ENCODE data around the gene SAMD8.
A peak's percentile ranks its signal among the peaks of the same experiment; 100 is the strongest.
"Not testable (repeated sequence)": the region's sequence is repeated elsewhere in the genome, so short reads cannot be mapped to it uniquely, and the experiment has no call there.

The SAMD8 gene

GRCh38 chr10:75127471-75127870 lies 16.0 kb downstream of the SAMD8 start:
- no peak overlapping the region for H3K4me3 ChIP-seq (ENCODE audit: low read length)
- DNase-seq (ENCODE audit: low read depth, low spot score), result no peak

DNA sequence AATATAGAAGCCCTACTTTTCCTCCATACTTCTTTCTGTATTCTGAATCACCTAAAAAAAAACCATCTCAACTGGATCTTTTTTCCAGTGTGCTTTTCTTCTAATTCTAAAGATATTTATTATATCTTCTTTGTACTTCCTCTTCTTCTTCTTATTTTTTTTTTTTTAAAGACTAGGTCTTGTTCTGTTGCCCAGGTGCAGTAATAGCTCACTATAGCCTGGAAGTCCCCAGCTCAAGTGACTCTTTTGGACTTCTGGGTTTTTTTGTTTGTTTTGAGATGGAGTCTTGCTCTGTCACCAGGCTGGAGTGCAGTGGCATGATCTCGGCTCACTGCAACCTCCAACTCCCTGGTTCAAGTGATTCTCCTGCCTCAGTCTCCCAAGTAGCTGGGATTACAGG lies 17.5 kb downstream of the SAMD8 start:
- DNase-seq (ENCODE audit: low read depth, low spot score); H3K4me3 ChIP-seq (ENCODE audit: low read length): not testable (repeated sequence)

DNA sequence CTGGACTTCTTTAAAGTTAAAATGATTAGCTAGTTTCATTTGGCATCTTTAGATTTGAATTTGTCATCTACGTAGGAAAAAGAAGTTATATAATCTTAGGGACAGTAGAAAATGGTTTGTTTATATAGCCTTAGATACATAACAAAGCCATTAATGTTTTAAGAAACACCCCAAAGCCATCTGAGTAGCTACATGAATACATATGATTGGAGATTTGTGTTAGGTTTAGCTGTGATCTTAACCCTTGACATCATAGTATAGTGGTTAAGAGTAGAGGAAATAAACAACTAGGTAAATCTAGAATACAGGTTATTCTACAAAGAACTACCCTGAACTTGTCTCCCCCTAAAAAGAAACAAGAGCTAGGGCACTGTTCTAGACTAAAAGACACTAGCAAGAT lies 18.1 kb downstream of the SAMD8 start:
- H3K4me3 ChIP-seq (ENCODE audit: low read length), result no peak overlapping the region
- DNase-seq (ENCODE audit: low read depth, low spot score), result no peak

DNA sequence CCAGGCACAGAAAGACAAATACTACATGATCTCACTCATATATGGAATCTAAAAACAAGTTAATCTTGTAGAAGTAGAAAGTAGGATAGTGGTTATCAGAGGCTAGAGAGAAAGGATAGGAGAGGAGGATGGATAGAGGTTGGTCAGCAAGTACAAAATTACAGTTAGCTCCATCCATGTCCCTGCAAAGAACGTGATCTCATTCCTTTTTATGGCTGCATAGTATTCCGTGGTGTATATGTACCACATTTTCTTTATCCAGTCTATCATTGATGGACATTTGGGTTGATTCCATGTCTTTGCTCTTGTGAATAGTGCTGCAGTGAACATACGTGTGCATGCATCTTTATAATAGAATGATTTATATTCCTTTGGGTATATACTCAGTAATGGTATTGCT lies 22.2 kb downstream of the SAMD8 start:
- DNase-seq (ENCODE audit: low read depth, low spot score); H3K4me3 ChIP-seq (ENCODE audit: low read length): not testable (repeated sequence)

GRCh38 chr10:75136346-75136745 lies 24.9 kb downstream of the SAMD8 start:
- H3K4me3 ChIP-seq (ENCODE audit: low read length), result no peak overlapping the region
- DNase-seq (ENCODE audit: low read depth, low spot score), result no peak

DNA sequence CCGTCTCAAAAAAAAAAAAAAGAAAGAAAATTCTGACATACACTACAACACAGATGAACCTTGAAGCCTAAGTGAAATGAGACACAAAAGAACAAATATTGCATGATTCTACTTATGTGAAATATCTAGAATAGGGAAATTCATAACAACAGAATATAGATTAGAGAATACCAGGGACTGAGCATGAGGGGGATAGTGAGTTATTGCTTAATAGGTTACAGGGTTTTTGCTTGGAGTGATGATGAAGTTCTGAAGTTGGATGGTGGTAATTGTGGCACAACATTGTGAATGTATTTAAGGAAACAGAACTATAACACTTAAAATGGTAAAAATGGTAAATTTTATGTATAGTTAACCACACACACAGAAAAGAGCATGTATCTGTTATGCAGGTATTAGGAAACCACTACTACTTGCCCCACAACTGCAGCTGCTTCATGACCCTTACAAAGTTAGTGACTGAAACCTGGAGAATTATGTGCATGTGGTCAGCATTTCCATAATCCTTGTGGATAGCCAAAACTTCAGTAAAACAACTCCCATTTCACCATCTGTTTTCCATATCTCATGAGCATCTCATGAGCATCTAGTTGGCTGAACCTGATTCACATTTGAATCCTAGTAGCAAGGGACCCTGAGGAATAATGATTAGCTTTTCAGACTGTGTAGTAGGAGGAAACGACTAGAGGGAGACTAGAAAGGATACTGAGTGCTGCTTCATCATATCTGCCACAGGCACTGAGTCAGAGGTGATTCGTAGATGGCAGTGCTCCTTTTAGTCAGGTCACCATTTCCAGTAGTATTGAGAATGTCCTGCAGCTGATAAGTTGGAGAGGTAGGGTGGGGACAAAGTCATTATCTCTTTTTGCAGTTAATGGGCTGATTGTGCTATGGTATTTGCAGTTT lies 26.3 kb downstream of the SAMD8 start:
- no peak for DNase-seq (ENCODE audit: low read depth, low spot score)
- H3K4me3 ChIP-seq (ENCODE audit: low read length), result no peak overlapping the region

DNA sequence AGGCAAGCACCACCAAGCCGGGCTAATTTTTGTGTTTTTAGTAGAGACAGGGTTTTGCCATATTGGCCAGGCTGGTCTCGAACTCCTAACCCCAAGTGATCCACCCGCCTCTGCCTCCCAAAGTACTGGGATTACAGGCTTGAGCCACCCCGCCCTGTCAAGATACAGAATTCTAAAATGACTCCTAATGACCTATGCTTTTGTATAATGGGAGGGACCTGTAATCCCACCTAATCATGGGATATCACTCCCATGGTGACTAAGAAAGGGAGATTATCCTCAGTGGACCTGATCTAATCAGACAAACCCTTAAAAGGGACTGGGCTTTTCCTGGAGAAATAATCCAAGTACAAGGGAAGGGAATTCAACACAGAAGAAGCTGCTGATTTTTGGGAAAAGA lies 28.8 kb downstream of the SAMD8 start:
- DNase-seq (ENCODE audit: low read depth, low spot score), result no peak
- H3K4me3 ChIP-seq (ENCODE audit: low read length), result no peak overlapping the region

- H3K4me3 ChIP-seq (ENCODE audit: low read length), result no peak overlapping the region
- no peak for DNase-seq (ENCODE audit: low read depth, low spot score)
These were observed 31.9 kb downstream of the SAMD8 start for GRCh38 chr10:75143353-75143752.

GRCh38 chr10:75145590-75145989 lies 34.1 kb downstream of the SAMD8 start:
- H3K4me3 ChIP-seq (ENCODE audit: low read length), result no peak overlapping the region
- DNase-seq (ENCODE audit: low read depth, low spot score), result peak; percentile 51

- no peak for DNase-seq (ENCODE audit: low read depth, low spot score)
- no peak overlapping the region for H3K4me3 ChIP-seq (ENCODE audit: low read length)
These were observed 35.3 kb downstream of the SAMD8 start for GRCh38 chr10:75146780-75147179.

GRCh38 chr10:75150656-75151055 lies 39.2 kb downstream of the SAMD8 start:
- H3K4me3 ChIP-seq (ENCODE audit: low read length), result no peak overlapping the region
- DNase-seq (ENCODE audit: low read depth, low spot score), result no peak

- H3K4me3 ChIP-seq (ENCODE audit: low read length), result no peak overlapping the region
- no peak for DNase-seq (ENCODE audit: low read depth, low spot score)
These were observed 48.1 kb downstream of the SAMD8 start for GRCh38 chr10:75159519-75159918.

DNA sequence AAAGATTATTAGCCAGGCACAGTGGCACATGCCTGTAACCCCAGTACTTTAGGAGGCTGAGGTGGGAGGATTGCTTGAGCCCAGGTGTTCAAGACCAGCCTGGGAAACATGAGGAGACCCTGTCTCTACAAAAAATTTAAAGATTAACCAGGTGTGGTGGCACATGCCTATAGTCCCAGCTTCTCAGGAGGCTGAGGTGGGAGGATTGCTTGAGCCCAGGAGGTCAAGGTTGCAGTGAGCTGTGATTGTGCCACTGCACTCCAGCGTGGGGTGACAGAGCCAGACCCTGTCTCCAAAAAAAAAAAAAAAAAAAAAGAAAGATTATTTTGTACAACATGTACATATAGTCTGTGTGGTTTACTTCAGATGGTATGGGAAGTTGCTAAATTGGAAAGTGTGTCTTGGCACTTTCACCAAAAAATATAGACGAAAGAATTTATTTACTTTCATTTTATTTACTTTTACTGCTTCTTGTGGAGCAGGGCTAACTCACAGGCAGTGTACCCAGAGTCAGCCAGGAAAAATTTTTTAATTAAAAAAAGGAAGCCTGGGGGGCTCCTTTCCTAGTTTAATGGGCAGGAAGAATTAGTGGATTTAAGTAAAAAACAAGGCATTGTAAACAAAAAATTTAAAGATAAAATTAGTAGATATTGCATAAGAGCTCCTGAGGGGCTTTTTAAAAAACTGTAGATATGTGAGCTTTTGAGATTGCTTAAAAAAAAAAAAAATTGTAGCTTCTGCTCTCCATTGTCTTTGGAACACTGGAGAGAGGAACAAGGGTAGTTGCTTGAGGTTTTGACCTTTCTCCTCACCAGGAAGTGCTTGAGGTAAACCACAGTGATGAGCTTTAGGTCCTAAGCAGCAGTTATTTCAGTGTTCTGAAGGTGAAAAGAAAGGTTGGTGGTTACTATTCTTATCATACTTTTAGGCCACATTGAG lies 54.5 kb downstream of the SAMD8 start:
- DNase-seq (ENCODE audit: low read depth, low spot score), result peak; percentile 65
- no peak overlapping the region for H3K4me3 ChIP-seq (ENCODE audit: low read length)

DNA sequence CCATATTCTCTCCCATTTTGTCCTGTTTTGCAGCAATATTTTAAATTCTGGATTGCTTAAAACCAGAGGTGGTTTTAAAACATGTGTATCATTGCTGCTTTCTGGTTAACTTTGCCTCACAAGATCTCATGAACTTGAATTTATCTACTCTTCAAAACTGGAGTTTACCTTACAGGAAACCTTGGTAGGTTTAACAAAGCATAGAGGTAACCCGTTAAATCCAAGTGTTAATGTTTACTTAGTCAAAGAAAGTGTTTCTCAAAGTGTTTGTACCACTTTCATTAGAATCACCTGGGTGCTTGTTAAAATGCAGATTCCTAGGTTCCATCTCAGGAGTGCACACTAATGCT lies 55.1 kb downstream of the SAMD8 start:
- no peak overlapping the region for H3K4me3 ChIP-seq (ENCODE audit: low read length)
- DNase-seq (ENCODE audit: low read depth, low spot score), result no peak

DNA sequence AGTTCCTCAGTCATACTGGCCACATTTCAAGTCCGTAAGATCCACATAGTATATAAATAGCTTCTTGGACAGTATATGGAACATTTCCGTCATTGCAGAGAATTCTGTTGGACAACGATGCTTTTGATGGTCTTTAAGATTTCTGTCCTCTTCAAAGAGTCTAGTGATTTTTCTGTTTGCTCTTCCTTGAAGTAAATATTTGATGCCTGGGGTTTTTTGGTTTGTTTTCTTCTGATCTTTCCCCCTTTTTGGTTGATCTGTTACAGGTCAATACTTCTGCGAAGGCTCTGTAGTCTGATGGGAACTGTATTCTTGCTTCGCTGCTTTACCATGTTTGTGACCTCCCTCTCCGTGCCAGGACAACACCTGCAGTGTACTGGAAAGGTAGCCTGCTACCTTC lies 56.8 kb downstream of the SAMD8 start:
- no peak overlapping the region for H3K4me3 ChIP-seq (ENCODE audit: low read length)
- DNase-seq (ENCODE audit: low read depth, low spot score), result no peak

- DNase-seq (ENCODE audit: low read depth, low spot score), result no peak
- no peak overlapping the region for H3K4me3 ChIP-seq (ENCODE audit: low read length)
These were observed 58.8 kb downstream of the SAMD8 start for GRCh38 chr10:75170215-75170614.

DNA sequence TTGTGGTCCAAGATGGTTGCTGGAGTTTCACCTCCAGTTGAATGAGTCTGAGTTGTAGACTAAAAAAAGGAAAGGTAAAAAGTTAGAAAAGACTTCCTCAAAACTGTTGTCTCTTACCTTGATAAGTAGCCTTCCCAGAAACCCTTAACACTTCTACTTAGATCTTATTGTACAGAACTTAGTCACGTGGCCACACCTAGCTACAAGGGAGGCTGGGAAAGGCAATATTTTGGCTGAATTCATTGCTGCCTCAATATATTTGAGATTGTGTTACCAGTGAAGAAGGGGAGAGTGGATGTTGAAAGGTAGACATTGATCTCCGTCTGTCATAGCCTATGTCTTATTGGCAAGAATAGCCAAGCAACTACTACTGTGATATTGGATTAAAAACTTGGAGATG lies 63.6 kb downstream of the SAMD8 start:
- H3K4me3 ChIP-seq (ENCODE audit: low read length), result no peak overlapping the region
- DNase-seq (ENCODE audit: low read depth, low spot score), result no peak

DNA sequence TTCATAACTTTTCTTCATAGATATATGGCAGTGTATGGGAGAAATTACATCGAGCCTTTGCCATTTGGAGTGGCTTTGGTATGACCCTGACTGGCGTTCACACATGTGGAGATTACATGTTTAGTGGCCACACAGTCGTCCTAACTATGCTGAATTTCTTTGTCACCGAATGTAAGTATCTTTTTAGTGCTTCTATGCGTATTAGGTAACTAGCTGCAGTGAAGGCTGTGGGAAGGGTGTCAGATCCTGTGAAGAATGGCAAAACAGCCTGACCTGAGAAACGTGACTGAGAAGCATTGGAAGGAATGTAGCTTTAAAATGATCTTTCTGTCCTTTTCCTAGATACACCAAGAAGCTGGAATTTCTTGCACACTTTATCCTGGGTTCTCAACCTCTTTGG lies 64.6 kb downstream of the SAMD8 start:
- H3K4me3 ChIP-seq (ENCODE audit: low read length), result no peak overlapping the region
- no peak for DNase-seq (ENCODE audit: low read depth, low spot score)

DNA sequence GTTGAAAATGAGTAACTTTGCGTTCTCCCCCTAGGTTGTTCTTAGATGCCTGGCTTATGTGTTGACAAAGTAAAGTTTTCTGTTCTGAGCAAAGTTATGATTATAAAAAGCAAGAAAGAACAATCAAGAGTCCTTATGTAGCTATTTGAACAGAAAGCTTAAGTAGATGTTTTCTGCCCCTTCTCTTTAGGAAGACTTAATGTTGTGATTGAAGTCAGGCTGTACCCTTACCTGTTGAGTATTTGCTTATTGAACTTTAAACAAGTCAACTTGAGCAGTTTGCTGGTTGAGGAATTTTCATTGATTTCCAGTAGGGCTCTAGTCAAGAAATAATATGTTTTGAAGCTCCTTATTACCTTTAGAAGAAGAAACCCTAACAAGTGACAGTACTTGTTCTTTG lies 65.3 kb downstream of the SAMD8 start:
- no peak overlapping the region for H3K4me3 ChIP-seq (ENCODE audit: low read length)
- no peak for DNase-seq (ENCODE audit: low read depth, low spot score)

- H3K4me3 ChIP-seq (ENCODE audit: low read length), result no peak overlapping the region
- no peak for DNase-seq (ENCODE audit: low read depth, low spot score)
These were observed 68.3 kb downstream of the SAMD8 start for GRCh38 chr10:75179657-75180177.
